Measurements from ENCODE around the gene NMBR.

GRCh38 chr6:142167071-142167470 is 20.1 kb upstream of the NMBR start:
- TF ChIP-seq, protein P1, sequence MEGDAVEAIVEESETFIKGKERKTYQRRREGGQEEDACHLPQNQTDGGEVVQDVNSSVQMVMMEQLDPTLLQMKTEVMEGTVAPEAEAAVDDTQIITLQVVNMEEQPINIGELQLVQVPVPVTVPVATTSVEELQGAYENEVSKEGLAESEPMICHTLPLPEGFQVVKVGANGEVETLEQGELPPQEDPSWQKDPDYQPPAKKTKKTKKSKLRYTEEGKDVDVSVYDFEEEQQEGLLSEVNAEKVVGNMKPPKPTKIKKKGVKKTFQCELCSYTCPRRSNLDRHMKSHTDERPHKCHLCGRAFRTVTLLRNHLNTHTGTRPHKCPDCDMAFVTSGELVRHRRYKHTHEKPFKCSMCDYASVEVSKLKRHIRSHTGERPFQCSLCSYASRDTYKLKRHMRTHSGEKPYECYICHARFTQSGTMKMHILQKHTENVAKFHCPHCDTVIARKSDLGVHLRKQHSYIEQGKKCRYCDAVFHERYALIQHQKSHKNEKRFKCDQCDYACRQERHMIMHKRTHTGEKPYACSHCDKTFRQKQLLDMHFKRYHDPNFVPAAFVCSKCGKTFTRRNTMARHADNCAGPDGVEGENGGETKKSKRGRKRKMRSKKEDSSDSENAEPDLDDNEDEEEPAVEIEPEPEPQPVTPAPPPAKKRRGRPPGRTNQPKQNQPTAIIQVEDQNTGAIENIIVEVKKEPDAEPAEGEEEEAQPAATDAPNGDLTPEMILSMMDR (tag by site-specific recombination; IDR thresholded peaks at IDR 0.05) = no peak
- TF ChIP-seq ZNF37A (tag by site-specific recombination; IDR thresholded peaks at IDR 0.05) (no peak), REPIN1 (tag by site-specific recombination; IDR thresholded peaks at IDR 0.05; ENCODE audit: low read depth) (no peak), PRDM1 (tag by site-specific recombination; IDR thresholded peaks at IDR 0.05) (no peak), ZNF16 (tag by site-specific recombination; IDR thresholded peaks at IDR 0.05; ENCODE audit: low read depth) (no peak), ZNF157 (tag by site-specific recombination; IDR thresholded peaks at IDR 0.05) (no peak), REST (tag by site-specific recombination; IDR thresholded peaks at IDR 0.05) (no peak), ATF2 (tag by site-specific recombination; IDR thresholded peaks at IDR 0.05; ENCODE audit: low read depth) (no peak)
